HEK293 (cell line): ENCODE measurements around the gene KRTAP3-3.

Source experiments
- KLF17 ChIP-seq: fragments of 450-650 bp; formaldehyde crosslinking; IDR thresholded peaks from 2 replicates; pipeline ENCODE4 v1.5.1; 2016; ENCODE audit warnings: missing biosample characterization, missing genetic modification characterization
- OSR2 ChIP-seq: fragments of 450-650 bp; formaldehyde crosslinking; IDR thresholded peaks from 2 replicates; pipeline ENCODE4 v1.5.1; 2016; ENCODE audit warnings: missing biosample characterization, missing genetic modification characterization
- SETDB1 ChIP-seq: IDR thresholded peaks from one replicate; pipeline ENCODE4 v1.6.1; 2017; ENCODE audit warnings: mild to moderate bottlenecking, low read length, moderate library complexity, mixed read lengths; ENCODE audit not compliant: insufficient read length
- TCF7L2 ChIP-seq: IDR thresholded peaks from 2 replicates; pipeline ENCODE4 v1.6.1; 2011; ENCODE audit warnings: low read depth, mild to moderate bottlenecking, inconsistent platforms, low read length, moderate library complexity, borderline replicate concordance
- YY1 ChIP-seq: fragments of 450-650 bp; formaldehyde crosslinking; IDR thresholded peaks from 2 replicates; pipeline ENCODE4 v1.5.1; 2018; ENCODE audit warnings: missing biosample characterization, missing genetic modification characterization
- ZBTB20 ChIP-seq: fragments of 450-650 bp; formaldehyde crosslinking; IDR thresholded peaks from 2 replicates; pipeline ENCODE4 v1.5.1; 2016; ENCODE audit warnings: missing biosample characterization, missing genetic modification characterization
- ZNF155 ChIP-seq: fragments of 450-650 bp; formaldehyde crosslinking; IDR thresholded peaks from 2 replicates; pipeline ENCODE4 v1.5.1; 2016; ENCODE audit warnings: missing biosample characterization, missing genetic modification characterization
- ZNF19 ChIP-seq: fragments of 450-650 bp; formaldehyde crosslinking; IDR thresholded peaks from 2 replicates; pipeline ENCODE4; 2016; ENCODE audit warnings: missing biosample characterization, missing genetic modification characterization, low read depth
- ZNF366 ChIP-seq: fragments of 450-650 bp; formaldehyde crosslinking; conservative IDR thresholded peaks from 2 replicates; pipeline ENCODE4 v1.5.1; 2016; ENCODE audit warnings: missing biosample characterization, missing genetic modification characterization
- TF ChIP-seq, protein P1 (sequence below): fragments of 450-650 bp; formaldehyde crosslinking; IDR thresholded peaks from 2 replicates; pipeline ENCODE4 v1.5.1; 2016; ENCODE audit warnings: missing biosample characterization, missing genetic modification characterization
- TF ChIP-seq, protein P2 (sequence below): fragments of 450-650 bp; formaldehyde crosslinking; IDR thresholded peaks from 2 replicates; pipeline ENCODE4 v1.5.1; 2016; ENCODE audit warnings: missing biosample characterization, missing genetic modification characterization
- TF ChIP-seq, protein P3 (sequence below): fragments of 450-650 bp; formaldehyde crosslinking; IDR thresholded peaks from 2 replicates; pipeline ENCODE4 v1.5.1; 2016; ENCODE audit warnings: missing biosample characterization, missing genetic modification characterization, borderline replicate concordance

GRCh38 chr17:40961591-40961990, 32.4 kb downstream of the KRTAP3-3 start:
- TF ChIP-seq ZNF155 (tag by site-specific recombination) (no peak), OSR2 (no peak), SETDB1 (no peak), TCF7L2 (no peak), ZNF19 (no peak), YY1 (tag by site-specific recombination) (no peak), ZNF366 (tag by site-specific recombination) (no peak), KLF17 (no peak), ZBTB20 (no peak)
- TF ChIP-seq, protein P1, sequence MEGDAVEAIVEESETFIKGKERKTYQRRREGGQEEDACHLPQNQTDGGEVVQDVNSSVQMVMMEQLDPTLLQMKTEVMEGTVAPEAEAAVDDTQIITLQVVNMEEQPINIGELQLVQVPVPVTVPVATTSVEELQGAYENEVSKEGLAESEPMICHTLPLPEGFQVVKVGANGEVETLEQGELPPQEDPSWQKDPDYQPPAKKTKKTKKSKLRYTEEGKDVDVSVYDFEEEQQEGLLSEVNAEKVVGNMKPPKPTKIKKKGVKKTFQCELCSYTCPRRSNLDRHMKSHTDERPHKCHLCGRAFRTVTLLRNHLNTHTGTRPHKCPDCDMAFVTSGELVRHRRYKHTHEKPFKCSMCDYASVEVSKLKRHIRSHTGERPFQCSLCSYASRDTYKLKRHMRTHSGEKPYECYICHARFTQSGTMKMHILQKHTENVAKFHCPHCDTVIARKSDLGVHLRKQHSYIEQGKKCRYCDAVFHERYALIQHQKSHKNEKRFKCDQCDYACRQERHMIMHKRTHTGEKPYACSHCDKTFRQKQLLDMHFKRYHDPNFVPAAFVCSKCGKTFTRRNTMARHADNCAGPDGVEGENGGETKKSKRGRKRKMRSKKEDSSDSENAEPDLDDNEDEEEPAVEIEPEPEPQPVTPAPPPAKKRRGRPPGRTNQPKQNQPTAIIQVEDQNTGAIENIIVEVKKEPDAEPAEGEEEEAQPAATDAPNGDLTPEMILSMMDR (tag by site-specific recombination): no peak
- TF ChIP-seq, protein P2, sequence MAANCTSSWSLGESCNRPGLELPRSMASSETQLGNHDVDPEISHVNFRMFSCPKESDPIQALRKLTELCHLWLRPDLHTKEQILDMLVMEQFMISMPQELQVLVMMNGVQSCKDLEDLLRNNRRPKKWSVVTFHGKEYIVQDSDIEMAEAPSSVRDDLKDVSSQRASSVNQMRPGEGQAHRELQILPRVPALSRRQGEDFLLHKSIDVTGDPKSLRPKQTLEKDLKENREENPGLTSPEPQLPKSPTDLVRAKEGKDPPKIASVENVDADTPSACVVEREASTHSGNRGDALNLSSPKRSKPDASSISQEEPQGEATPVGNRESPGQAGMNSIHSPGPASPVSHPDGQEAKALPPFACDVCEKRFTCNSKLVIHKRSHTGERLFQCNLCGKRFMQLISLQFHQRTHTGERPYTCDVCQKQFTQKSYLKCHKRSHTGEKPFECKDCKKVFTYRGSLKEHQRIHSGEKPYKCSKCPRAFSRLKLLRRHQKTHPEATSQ (tag by site-specific recombination): no peak
- TF ChIP-seq, protein P3, sequence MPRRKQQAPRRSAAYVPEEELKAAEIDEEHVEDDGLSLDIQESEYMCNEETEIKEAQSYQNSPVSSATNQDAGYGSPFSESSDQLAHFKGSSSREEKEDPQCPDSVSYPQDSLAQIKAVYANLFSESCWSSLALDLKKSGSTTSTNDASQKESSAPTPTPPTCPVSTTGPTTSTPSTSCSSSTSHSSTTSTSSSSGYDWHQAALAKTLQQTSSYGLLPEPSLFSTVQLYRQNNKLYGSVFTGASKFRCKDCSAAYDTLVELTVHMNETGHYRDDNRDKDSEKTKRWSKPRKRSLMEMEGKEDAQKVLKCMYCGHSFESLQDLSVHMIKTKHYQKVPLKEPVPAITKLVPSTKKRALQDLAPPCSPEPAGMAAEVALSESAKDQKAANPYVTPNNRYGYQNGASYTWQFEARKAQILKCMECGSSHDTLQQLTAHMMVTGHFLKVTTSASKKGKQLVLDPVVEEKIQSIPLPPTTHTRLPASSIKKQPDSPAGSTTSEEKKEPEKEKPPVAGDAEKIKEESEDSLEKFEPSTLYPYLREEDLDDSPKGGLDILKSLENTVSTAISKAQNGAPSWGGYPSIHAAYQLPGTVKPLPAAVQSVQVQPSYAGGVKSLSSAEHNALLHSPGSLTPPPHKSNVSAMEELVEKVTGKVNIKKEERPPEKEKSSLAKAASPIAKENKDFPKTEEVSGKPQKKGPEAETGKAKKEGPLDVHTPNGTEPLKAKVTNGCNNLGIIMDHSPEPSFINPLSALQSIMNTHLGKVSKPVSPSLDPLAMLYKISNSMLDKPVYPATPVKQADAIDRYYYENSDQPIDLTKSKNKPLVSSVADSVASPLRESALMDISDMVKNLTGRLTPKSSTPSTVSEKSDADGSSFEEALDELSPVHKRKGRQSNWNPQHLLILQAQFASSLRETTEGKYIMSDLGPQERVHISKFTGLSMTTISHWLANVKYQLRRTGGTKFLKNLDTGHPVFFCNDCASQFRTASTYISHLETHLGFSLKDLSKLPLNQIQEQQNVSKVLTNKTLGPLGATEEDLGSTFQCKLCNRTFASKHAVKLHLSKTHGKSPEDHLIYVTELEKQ (tag by site-specific recombination): no peak
